22Rv1 (cell line): ENCODE results near the gene KATNB1.

Experiments used
- CTCF ChIP-seq: fragments of 450-650 bp; IDR thresholded peaks from 2 replicates; pipeline ENCODE4 v1.5.1; 2017; ENCODE audit warnings: mild to moderate bottlenecking
- ZFX ChIP-seq: fragments of 450-650 bp; IDR thresholded peaks from 2 replicates; pipeline ENCODE4 v1.6.1; 2017; ENCODE audit warnings: antibody characterized with exemption, borderline replicate concordance

GRCh38 chr16:57743458-57743857 lies 7.9 kb downstream of the KATNB1 start:
- no peak for TF ChIP-seq CTCF
- no peak for TF ChIP-seq ZFX
